GM19099 (cell line): Measurements from ENCODE around the gene ZNF132.
A peak's percentile ranks its signal among the peaks of the same experiment; 100 is the strongest.

ENCODE experiments used
- POLR2A ChIP-seq: IDR thresholded peaks from 3 replicates; pipeline ENCODE4 v1.6.1; 2011; ENCODE audit warnings: low read depth; ENCODE audit not compliant: insufficient read length; ENCODE audit errors: extremely low read depth

The ZNF132 gene

DNA sequence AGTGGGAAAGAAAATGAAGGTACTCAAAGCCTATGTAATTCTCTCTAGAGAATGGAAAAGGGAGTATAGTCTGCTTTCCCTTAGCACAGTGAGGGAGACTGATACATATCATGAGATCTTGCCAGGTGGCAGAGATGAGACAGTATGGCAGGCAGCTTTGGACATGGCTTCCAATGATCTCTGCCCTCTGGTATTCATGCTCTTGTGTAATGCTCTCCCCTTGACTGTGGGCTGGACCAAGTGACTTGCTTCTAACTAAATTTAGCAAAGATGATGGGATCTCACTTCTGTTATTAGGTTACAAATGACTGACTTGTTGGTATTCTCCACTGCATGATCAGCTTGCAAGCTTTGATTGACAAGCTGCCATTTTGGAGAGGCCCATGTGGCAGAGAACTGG, 10.2 kb downstream of the ZNF132 start:
- no peak for TF ChIP-seq POLR2A

DNA sequence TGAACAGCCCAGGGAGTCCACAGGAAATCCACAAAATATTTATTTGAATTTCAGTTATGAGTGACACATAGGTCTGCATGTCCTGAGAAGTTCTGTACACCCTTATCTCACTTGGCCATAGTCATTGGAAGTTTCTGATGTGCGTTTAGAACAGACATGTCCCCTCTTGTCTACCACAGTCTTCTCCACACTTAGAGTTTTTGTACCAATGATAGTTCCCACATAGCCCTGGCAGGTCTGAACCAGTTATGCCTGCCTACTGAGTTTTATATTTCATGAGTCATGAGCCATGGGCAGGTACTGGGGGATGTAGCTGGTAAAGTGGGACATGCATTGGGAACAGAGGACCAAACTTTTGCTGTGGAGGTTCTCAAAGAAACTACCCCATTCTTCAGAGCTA, 11.3 kb downstream of the ZNF132 start:
- no peak for TF ChIP-seq POLR2A

DNA sequence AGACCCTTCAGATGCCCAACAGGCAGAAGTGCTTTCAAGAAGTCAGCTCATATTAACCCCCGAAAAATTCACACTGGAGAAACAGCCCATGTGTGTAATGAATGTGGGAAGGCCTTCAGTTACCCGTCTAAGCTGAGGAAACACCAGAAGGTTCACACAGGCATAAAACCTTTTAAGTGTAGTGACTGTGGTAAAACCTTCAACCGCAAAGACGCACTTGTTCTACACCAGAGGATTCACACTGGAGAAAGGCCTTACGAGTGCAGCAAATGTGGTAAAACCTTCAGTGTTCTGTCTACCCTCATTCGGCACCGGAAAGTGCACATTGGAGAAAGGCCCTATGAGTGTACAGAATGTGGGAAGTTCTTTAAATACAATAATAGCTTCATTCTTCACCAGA, 22.9 kb downstream of the ZNF132 start:
- no peak for TF ChIP-seq POLR2A

DNA sequence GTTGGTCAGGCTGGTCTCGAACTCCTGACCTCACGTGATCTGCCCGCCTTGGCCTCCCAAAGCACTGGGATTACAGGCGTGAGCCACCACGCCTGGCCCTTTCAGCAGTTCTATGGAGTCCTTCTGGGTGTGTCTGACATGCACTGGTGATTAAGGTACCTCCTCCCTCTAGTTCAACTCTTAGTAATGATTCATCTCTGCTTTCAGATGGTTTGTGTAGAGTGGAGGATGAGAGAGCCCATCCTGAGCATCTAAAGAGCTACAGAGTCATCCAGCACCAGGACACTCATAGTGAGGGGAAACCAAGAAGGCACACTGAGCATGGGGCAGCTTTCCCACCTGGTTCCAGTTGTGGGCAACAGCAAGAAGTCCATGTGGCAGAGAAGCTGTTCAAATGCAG, 23.3 kb downstream of the ZNF132 start:
- TF ChIP-seq POLR2A: no peak

DNA sequence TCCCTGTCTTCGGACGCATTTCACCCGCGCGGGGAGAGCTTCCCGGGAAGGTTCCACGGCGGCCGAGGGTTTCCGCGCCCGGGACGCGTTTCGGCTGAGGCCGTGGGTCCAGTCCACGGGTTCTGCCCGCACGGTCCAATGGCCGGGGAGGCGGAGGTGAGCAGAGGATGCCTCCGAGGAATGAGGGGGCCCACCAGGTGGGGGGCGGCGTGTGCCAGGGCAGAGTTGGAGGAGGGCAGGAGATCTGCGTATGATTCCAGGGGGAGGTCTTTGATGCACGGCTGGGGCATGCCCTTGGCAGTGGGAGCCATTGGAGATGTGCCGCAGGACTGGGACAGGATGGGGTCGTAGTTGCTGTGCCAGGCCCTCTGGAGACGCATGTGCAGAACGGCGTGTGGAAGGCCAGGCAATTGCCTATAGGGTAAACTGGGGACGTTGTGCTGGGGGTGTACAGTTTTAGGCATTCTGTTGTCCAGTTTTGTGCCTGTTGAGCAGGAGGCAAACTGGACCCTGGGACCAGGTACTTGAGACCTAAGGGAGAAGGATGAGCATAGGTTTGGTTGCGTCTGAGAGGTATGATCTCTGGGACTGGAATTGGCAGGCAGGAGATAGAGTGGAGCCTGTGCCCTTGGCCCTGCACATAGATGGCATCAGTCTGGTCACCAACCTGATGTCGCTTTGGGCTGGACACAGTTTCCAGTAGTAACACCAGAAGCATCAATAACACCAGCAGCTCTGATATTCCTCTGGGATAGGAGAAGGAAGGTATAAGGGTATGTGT, 30.8 kb downstream of the ZNF132 start:
- no peak for TF ChIP-seq POLR2A

DNA sequence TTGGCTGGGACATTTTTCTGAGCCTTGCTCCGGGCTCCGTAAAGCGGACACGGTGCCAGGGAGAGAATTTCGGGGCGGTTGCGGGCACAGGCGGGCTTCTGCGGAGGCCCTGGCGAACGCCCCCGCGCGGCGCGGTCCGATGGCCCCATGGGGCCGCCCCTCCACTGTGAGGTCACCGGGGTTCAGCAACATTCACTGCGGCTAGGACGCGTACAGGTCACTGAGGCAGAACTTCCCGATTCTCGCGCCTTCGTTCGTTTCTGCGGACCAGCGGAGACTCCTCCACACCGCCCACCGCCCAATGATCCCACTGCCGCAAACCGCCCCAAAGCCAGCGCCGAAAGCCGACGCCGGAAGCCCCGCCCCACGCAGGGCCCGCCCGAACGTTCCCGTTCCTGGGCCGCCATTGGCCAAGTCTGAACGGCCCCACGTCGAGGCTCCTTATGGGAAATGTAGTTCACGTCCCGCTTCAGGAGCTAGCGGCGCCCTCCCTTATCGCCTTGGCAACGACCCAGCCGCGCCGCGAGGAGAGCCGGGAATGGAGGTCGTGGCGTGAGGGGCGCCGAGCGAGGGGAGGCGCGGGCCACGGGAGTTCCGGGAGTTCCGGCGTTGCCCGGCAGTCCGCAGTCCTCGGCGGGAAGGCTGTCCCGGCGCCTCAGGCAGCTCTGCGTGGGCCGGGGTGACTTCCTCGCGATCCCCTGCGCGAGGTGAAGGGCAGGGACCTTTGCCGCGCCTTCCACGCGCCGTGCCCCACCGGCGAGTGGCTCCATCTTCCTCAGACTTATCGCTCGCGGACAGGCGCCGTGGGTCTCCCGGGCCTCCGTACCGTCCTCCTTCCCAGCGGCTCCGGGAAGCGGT, 31.6 kb downstream of the ZNF132 start, which contains the start of gene ZNF584:
ZNF584 (plus strand) TSS at position 498 of the 858 bp plus-strand sequence. CDS start 499 bp downstream, outside the sequence.
- peak; percentile 85 for TF ChIP-seq POLR2A

DNA sequence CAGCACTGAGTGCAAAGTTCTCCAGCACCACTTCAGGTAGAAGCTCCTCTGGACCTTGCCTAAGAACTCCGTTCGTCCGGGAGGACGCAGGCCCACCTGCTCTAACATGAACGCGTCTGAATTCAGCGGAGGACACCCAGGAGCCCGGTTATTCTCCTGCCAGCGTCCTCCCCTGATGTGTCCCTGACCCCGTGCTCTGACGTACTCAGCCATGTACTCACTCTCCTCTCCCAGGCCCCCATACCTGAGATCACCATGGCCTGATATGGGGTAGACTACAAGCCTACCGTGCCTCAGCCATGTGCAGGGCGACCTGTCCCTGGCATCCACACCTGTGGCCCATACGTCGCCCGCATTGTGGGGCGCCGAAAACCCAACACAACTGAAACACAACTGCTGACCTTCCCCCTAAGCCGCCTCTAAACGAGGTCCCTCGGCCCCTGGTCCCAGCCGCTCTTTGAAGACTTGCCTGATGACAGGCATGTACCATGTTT, 32.2 kb downstream of the ZNF132 start:
- TF ChIP-seq POLR2A: no peak

DNA sequence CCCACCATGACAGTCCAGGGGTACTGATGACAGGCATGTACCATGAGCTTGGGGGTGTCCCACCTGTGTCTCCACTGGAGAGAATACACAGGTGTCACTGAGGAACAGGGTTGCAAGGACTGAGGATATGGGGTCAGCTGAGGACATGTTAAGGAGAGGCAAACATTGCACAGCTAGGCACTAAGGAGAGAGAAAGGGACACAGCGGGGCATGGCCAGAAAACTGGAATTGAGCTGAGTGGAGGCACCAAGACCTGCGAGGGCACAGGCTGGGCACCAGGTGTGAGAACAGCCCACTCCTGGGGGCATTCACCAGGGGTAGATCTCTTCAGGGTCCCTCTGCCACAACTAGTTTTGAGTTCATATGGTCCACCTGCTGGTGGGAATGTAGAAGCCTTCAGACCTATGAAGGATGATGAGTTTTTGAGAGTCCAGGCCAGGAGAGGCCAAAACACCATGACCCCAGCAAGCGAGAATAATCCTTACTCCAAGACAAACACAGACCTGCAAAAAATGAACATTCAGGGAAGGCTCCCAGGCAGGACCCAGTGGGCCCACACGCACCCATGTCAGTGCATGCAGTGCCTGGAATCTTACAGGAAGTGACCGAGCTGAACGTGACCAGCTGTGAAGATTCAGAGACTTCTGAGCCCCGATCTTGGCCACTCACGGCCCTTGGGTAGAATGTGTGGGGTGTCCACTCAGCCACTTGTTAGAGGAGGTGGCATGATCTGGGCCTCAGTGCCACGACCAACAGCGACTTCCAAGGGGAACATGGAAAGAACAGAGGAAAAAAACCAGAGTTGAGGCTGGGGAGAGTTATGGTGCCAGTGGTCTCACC, 32.9 kb downstream of the ZNF132 start:
- no peak for TF ChIP-seq POLR2A

DNA sequence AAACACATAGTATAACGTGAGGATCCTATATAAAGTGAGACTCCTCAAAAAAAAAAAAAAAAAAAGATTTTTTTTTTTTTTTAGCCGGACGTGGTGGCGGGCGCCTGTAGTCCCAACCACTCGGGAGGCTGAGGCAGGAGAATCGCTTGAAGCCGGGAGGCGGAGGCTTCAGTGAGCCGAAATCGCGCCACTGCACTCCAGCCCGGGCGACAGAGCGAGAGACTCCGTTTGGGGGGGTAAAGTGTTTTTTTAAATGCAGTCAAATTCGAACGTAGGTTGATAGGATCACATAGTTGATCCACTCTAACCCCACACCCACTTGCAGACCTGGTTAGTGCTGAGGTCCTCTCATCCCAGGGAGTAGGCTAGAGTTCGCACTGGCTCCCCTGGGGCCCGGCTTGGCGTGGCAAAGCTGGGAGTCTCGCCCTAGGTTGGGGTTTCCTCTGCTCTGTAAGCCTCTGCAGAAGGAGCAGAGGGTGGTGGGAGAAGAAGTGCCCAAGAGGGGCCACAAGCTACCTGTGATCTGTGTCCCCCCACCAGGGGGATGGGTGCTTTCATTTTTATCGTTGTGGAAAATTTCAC, 38.0 kb downstream of the ZNF132 start:
- TF ChIP-seq POLR2A: no peak

DNA sequence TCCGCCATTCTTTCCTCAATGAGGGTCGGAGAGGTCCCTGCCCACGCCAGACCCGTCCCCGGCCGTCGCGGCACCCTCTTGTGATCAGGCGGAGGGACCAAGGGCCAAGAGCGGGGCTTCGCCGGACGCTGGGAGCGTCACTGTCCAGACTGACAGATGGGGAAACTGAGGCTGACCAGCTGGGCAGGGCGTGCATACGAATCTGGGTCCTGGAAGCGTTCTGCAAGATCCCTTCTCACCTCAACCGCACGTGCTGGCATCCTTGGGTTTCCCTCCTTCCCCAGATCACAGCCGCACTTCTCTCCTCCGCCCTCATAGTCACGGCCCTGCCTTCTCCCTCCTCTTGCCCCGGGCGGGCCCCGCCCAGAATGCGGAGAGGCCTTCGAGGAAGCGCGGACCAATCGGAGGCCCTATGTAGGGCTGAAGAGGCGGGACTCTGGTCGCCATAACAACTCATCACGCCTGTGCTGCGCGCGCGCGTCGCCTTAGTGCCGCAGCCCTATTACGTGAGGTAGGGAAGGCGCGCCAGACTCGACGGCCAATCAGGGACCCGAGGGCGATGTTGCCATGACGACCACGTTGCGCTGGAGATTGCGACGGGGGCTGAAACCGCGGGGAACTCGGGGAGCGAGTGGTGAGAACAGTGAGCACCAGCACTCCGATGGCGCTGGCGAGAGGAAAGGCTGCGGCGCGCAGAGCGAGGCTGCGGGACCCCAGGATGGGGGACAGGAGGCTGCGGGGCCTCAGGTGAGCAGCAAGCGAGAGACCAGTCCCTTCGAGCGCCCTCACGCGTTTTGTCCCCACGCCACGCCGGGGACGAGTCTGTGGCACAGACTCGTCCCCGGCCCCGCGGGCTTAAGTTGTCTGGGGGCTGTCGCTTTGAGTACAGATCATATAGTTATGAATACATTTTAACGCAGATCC, 38.8 kb downstream of the ZNF132 start:
- peak; percentile 85 for TF ChIP-seq POLR2A

DNA sequence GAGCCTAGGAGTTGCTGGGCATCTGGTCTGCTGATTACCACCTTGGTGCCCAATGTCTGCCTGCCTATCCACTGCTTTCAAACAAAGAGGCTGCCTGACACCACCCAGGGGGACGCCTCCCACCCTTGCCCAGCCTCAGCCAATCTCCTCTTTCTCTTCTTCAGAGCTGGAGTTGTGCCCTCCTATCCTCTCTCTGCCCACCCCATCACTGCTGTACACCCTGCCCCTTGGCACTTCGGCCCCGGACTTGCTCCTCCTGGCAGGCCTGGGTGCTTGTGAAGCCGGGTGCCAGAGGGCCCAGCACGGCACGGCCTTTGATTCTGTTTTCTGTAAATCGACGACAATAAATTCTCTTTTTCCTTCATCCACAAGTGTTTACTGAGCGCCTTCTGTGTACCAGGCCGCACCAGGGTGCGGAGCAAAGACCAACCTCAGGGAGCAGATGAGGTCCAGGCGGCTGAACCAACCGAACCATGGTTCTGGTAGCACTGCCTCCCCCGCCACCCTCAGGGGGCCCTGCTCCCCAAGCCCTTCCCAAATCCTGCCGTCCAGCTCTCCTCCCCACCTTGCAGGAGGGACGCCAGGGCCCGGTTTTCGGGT, 39.5 kb downstream of the ZNF132 start:
- no peak for TF ChIP-seq POLR2A

DNA sequence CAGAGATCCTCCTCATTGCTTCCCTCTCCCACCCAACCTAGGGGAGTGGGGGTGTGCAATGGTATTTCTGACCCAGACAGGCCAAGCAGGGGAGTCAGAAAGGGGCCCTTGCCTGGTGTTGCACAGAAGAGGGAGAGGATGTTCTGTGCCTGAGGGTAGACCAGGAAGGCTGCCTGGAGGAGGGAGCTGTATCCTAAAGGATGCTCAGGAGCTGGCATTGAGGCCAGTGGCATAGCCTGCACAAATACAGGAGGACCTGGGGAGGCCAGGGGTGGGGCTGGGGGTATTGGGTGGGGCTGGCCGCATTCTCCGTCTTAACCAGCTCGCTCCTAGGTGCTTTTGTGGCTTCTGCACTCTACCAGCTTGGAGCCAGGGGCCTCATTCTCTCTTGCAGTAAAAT, 40.0 kb downstream of the ZNF132 start:
- no peak for TF ChIP-seq POLR2A

DNA sequence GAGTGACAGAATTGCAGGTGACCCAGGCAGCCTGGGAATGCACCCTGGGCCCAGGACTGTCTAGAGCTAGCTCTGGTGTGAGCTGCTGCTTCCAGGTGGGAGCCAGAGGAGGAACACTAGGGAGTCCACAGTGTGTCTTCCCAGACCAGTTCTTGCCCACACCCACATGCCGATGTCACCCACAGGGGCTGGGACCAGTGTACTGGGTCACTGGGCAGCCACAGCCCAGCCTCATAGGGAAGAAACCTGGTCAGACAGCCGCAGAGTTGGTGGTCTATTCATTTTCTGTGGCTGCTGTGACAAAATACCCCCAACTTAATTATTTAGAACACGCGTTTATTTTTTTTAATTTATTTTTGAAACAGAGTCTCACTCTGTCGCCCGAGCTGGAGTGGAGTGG, 41.4 kb downstream of the ZNF132 start:
- no peak for TF ChIP-seq POLR2A
